Heart left ventricle (tissue), 16 donors: ENCODE results near the gene WDR70. TPM values are rescaled to one million over a fixed set of nuclear protein-coding genes. Genes with fewer than 3 reads are reported as not detected.

Experiments used
- ATAC-seq, 4 donors: fragments of 200-7000 bp; cut with Tn5 transposase; one replicate each; pipeline ENCODE4 v1.9.1; 2020 to 2022; ENCODE audit warnings: moderate library complexity in 4 of 4, mild to moderate bottlenecking in 3 of 4, moderate number of reproducible peaks in 1 of 4
- DNase-seq, 5 donors: peaks; one replicate each; pipeline ENCODE4 v3.0.0-alpha.2; 2020
- H3K27ac ChIP-seq, 12 donors: fragments of 200-600 bp; sonication (generic) in 4 of 12; one replicate each; pipeline versions ENCODE4 v1.5.0 to v1.8.0; 2016 to 2022; ENCODE audit warnings: mild to moderate bottlenecking in 2 of 12
- H3K27me3 ChIP-seq, 9 donors: fragments of 200-600 bp; sonication (generic) in 2 of 9; one replicate each; pipeline versions ENCODE4 v1.5.1 to v1.8.0; 2016 to 2022; ENCODE audit warnings: mild to moderate bottlenecking in 3 of 9
- H3K36me3 ChIP-seq, 9 donors: fragments of 200-600 bp; sonication (generic) in 2 of 9; one replicate each; pipeline versions ENCODE4 v1.5.0 to v1.8.0; 2018 to 2022; ENCODE audit warnings: mild to moderate bottlenecking in 2 of 9
- H3K4me1 ChIP-seq, 12 donors: fragments of 200-600 bp; sonication (generic) in 4 of 12; one replicate each; pipeline versions ENCODE4 v1.5.0 to v1.8.0; 2016 to 2022; ENCODE audit warnings: mild to moderate bottlenecking in 3 of 12
- H3K4me3 ChIP-seq, 12 donors: fragments of 200-600 bp; sonication (generic) in 4 of 12; one replicate each; pipeline versions ENCODE4 v1.5.0 to v1.8.0; 2017 to 2022; ENCODE audit warnings: mild to moderate bottlenecking in 9 of 12, moderate library complexity in 4 of 12
- H3K9me3 ChIP-seq, 12 donors: fragments of 200-600 bp; sonication (generic) in 4 of 12; one replicate each; pipeline versions ENCODE4 v1.5.0 to v1.8.0; 2016 to 2022; ENCODE audit warnings: mild to moderate bottlenecking in 1 of 12
- POLR2A ChIP-seq, 2 donors: fragments of 450-650 bp; IDR thresholded peaks; one replicate each; pipeline ENCODE4 v1.6.1; 2017; ENCODE audit warnings: antibody characterized with exemption in 2 of 2, mild to moderate bottlenecking in 2 of 2, moderate library complexity in 2 of 2
- WGBS, 4 donors: extraction: QIAGEN DNeasy Blood & Tissue Kit in 2 of 4; methylation state at CpG; one replicate each; pipeline versions ENCODE4 v1.1.5 to v1.1.7; 2013 to 2018; 5-methylcytosine and 5-hydroxymethylcytosine counted together
- intact Hi-C, 10 donors: fragments of 100-400 bp; cut with DNase I; formaldehyde crosslinking; loops; one replicate each; pipeline versions ENCODE4 v1.11.1 to v1.14.2; 2022
- polyA plus RNA-seq, 2 donors: library from polyadenylated mRNA; stranded (reverse); fragments of 200-250 nt; gene quantifications; one replicate each; pipeline ENCODE4 v1.2.3, GENCODE V29; 2013
- total RNA-seq, 9 donors: library from RNA; depleted of rRNA in 2 of 9; stranded (reverse); fragments of >200 nt in 2 of 9; fragmentation: NEBNext Ultra II Directional in 3 of 9; extraction: Animal tissue kit (Norgen Biotek cat#: 25700) in 3 of 9; gene quantifications; one replicate each; pipeline versions ENCODE4 v1.1.0 to v1.2.4, GENCODE V29; 2016 to 2023
- TF ChIP-seq, protein P1 (sequence below), 12 donors: fragments of 200-600 bp; sonication (generic) in 4 of 12; IDR thresholded peaks; one replicate each; pipeline versions ENCODE4 v1.5.0 to v1.8.0; 2018 to 2022; ENCODE audit warnings: antibody characterized with exemption in 12 of 12, mild to moderate bottlenecking in 5 of 12
- donor health status: ischemic (EF 13 %, LVEDD 7.1; RV severe dilation, severe dysfunction).
- donor health status: healthy with polysubstance abuse.
- donor health status: DM: no; HTN: yes; CAD: no.
- donor health status: DM: no; HTN: no; CAD: no.
- donor health status: ischemic (EF 25% LVEDD 6.9; RV normal size, moderate dysfunction).
- donor health status: ischemic (EF 25% LVEDD 5.7; RV mildly dilated, moderate dysfunction).
- donor health status: healthy.
- donor health status: DM: yes; HTN: yes; CAD: no.
- donor health status: ischemic (EF 35%, LVEDD 5.7; RV mildly dilated, moderate dysfunction).
- donor health status: nonischemic (EF 11% LVEDD 7.7; RV severe dilation, severe dysfunction).
- donor health status: DM: yes; HTN: yes; CAD: no.
- donor health status: PGD.
- donor health status: ischemic (EF 29% LVEDD 5.4; RV normal size, mild dysfunction).
- donor health status: nonischemic (EF 23%, LVEDD 6.1; RV moderate dilation, normal function).

Gene WDR70
- total and polyA plus RNA-seq, 11 donors = 6.0 to 31.3 (median 13.6) TPM

DNA sequence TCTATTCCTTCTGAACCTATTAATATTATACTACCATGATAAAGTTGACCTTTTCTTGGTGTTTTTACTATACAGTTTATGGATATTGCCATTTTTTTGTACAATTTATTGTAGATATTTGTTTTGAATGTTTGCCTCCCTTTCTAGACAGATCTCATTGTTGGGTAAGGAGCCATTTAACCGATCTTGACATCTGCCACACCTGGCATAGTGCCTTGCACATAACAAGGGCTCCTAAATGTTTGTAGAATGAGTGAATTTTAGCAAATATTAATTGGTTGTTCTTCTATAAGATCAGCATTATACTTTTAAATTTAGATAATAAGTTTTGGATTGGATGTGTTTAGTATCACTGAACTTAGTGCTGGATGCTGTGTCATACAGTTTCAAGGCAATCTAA lies 285.4 kb downstream of the WDR70 start:
- TF ChIP-seq POLR2A (IDR thresholded peaks at IDR 0.05) = no peak
- TF ChIP-seq, protein P1, sequence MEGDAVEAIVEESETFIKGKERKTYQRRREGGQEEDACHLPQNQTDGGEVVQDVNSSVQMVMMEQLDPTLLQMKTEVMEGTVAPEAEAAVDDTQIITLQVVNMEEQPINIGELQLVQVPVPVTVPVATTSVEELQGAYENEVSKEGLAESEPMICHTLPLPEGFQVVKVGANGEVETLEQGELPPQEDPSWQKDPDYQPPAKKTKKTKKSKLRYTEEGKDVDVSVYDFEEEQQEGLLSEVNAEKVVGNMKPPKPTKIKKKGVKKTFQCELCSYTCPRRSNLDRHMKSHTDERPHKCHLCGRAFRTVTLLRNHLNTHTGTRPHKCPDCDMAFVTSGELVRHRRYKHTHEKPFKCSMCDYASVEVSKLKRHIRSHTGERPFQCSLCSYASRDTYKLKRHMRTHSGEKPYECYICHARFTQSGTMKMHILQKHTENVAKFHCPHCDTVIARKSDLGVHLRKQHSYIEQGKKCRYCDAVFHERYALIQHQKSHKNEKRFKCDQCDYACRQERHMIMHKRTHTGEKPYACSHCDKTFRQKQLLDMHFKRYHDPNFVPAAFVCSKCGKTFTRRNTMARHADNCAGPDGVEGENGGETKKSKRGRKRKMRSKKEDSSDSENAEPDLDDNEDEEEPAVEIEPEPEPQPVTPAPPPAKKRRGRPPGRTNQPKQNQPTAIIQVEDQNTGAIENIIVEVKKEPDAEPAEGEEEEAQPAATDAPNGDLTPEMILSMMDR (IDR thresholded peaks at IDR 0.05) = no peak
- no peak for DNase-seq
- no peak for ATAC-seq
- intact Hi-C loops = no loop called here
- Histone ChIP-seq H3K36me3 (no peaks in the 10 kb centered on the region), H3K27me3 (no peaks in the 10 kb centered on the region), H3K4me3 (no peak overlapping the region), H3K27ac (no peak overlapping the region), H3K4me1 (peaks cover 0 to 28% (median 19%) of the 10 kb centered on the region in 12 donors), H3K9me3 (no peaks in the 10 kb centered on the region)
- WGBS, 4 donors = 96 to 100% (median 96%) methylated on average over 1 of the region's 1 CpG

DNA sequence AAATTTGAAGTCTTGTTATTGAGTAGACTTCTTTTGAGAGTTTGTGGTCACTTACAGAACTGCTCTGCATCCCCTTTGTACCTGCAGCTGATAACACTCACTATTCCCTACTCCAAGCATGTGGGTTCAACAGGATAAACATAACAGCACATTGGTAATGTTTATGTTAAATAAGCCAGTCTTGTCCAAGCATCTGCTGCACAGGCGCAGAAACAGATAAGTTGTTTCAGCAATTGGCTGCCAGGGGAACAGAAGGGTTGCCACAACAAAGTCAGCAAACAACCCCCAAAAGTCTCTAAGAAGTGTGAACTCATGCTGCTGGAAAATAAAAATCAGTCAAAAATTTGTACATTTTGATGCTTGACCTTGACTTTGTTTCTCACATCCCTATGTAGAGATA lies 286.2 kb downstream of the WDR70 start:
- H3K27ac ChIP-seq = peak overlapping the region in 6 of 12 donors; percentile 41 to 69 (median 59)

DNA sequence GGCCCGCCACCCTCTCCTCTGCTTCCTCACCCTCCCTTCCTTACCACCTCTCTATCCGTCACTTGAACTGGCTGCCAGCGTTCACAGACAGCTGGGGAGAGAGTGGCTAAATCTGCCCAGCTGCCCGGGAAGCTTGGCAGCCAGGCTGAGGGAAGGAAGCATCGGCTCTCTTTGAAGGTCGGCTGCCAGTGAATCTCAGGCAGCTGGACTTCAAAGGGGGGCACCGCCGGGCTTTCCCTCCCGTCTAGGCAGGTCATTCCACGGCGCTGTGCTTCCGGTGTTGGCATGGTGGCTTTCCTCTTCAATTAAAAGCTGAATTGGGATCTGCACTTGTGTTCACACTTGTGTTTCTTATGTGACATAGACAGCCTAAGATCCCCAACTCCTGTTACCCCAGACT lies 286.8 kb downstream of the WDR70 start:
- intact Hi-C loops = no loop called here
- H3K4me3 ChIP-seq = peak overlapping the region in 3 of 12 donors; percentile 0 to 16 (median 11)

More for the DNA sequence above, 286.2 kb downstream of the WDR70 start:
- intact Hi-C loops = no loop called here
- 36 to 58% (median 50%) methylated on average over 1 of the region's 1 CpG for WGBS, 4 donors
- Histone ChIP-seq H3K9me3 (no peaks in the 10 kb centered on the region), H3K27me3 (no peaks in the 10 kb centered on the region), H3K4me3 (no peak overlapping the region), H3K36me3 (no peaks in the 10 kb centered on the region), H3K4me1 (peaks cover 0 to 28% (median 19%) of the 10 kb centered on the region in 12 donors)
- TF ChIP-seq, protein P1 (IDR thresholded peaks at IDR 0.05) = no peak
- peak in 1 of 4 donors; percentile 34 for ATAC-seq
- DNase-seq = no peak

DNA sequence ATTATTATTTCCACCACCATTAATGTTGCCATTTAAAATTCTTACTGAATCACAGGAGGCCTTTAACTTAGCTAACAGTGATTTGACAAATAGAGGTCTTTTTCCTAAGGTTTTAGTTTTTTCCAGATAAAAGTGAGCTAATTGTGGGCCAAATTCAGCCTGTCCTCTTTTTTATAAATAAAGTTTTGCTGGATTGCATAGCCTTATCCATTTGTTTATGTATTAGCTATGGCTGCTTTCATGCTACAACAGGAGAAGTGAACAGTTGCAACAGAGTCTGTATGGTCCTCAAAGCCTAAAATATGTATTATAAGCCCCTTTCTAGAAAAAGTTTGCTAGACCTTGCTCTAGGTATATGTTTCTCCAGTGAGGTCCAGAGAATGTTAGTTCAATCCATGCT lies 288.3 kb downstream of the WDR70 start:
- TF ChIP-seq, protein P1 (IDR thresholded peaks at IDR 0.05) = no peak
- TF ChIP-seq POLR2A (IDR thresholded peaks at IDR 0.05) = no peak
- Histone ChIP-seq H3K27ac (peak overlapping the region in 1 of 12 donors; percentile 40), H3K9me3 (no peaks in the 10 kb centered on the region), H3K27me3 (no peaks in the 10 kb centered on the region), H3K36me3 (no peaks in the 10 kb centered on the region), H3K4me1 (peaks cover 0 to 39% (median 25%) of the 10 kb centered on the region in 12 donors), H3K4me3 (no peak overlapping the region)
- DNase-seq = no peak
- intact Hi-C loops = no loop called here
- ATAC-seq = no peak

More for the DNA sequence above, 286.8 kb downstream of the WDR70 start:
- Histone ChIP-seq H3K9me3 (no peaks in the 10 kb centered on the region), H3K36me3 (no peaks in the 10 kb centered on the region), H3K27me3 (no peaks in the 10 kb centered on the region), H3K4me1 (peaks cover 0 to 28% (median 19%) of the 10 kb centered on the region in 12 donors), H3K27ac (peak overlapping the region in 6 of 12 donors; percentile 41 to 69 (median 59))
- 27 to 33% (median 31%) methylated on average over 12 of the region's 12 CpGs for WGBS, 4 donors
- ATAC-seq (peak; percentile 92 to 96 (median 94)), DNase-seq (peak; percentile 66 to 84 (median 70))
- no peak for TF ChIP-seq POLR2A (IDR thresholded peaks at IDR 0.05)
- TF ChIP-seq, protein P1 (IDR thresholded peaks at IDR 0.05) = no peak
